OCI-LY1 (cell line): ENCODE results near the gene ZNF503.
"Not testable (repeated sequence)": the region's sequence is repeated elsewhere in the genome, so short reads cannot be mapped to it uniquely, and the experiment has no call there.

Experiments
- H2AFZ ChIP-seq: fragments of 200-600 bp; sonication (generic), shearing (Covaris generic); 2 replicates; pipeline ENCODE4 v1.6.0; 2014; ENCODE audit warnings: antibody characterized with exemption, mild to moderate bottlenecking, low read length
- H3F3A ChIP-seq: fragments of 200-600 bp; sonication (generic), shearing (Covaris generic); 2 replicates; pipeline ENCODE4 v1.6.0; 2014; ENCODE audit warnings: mild to moderate bottlenecking, antibody characterized with exemption, low read length, moderate library complexity; ENCODE audit not compliant: insufficient read depth
- H3K27ac ChIP-seq: fragments of 200-600 bp; sonication (generic); 2 replicates; pipeline ENCODE4 v1.5.1; 2014; ENCODE audit warnings: low read length, mixed run types, mild to moderate bottlenecking, low read depth; ENCODE audit not compliant: poor library complexity, severe bottlenecking
- H3K27me3 ChIP-seq: fragments of 200-600 bp; sonication (generic); 2 replicates; pipeline ENCODE4 v1.6.0; 2014; ENCODE audit warnings: antibody characterized with exemption, mild to moderate bottlenecking, low read length, moderate library complexity; ENCODE audit not compliant: insufficient read depth
- H3K36me3 ChIP-seq: fragments of 200-600 bp; sonication (generic); 2 replicates; pipeline ENCODE4 v1.6.1; 2014; ENCODE audit warnings: mild to moderate bottlenecking, antibody characterized with exemption, low read length, moderate library complexity, mixed read lengths; ENCODE audit not compliant: insufficient read depth
- H3K4me1 ChIP-seq: fragments of 200-600 bp; sonication (generic); 2 replicates; pipeline ENCODE4 v1.5.1; 2014; ENCODE audit warnings: mild to moderate bottlenecking, low read length, moderate library complexity; ENCODE audit not compliant: insufficient read depth, severe bottlenecking
- H3K4me2 ChIP-seq: fragments of 200-600 bp; sonication (generic), shearing (Covaris generic); 2 replicates; pipeline ENCODE4 v1.6.1; 2014; ENCODE audit warnings: low read length
- H3K4me3 ChIP-seq: fragments of 200-600 bp; sonication (generic); 2 replicates; pipeline ENCODE4 v1.5.1; 2014; ENCODE audit warnings: low read length, low read depth, mild to moderate bottlenecking, mixed read lengths; ENCODE audit not compliant: poor library complexity, severe bottlenecking
- H3K79me2 ChIP-seq: fragments of 200-600 bp; shearing (Covaris generic); 2 replicates; pipeline ENCODE4 v1.6.1; 2016; ENCODE audit warnings: mixed run types, low read length, mixed read lengths; ENCODE audit not compliant: insufficient read depth
- H3K9ac ChIP-seq: fragments of 200-600 bp; sonication (generic), shearing (Covaris generic); 2 replicates; pipeline ENCODE4 v1.6.1; 2014; ENCODE audit warnings: mild to moderate bottlenecking, low read length, mixed read lengths
- H3K9me2 ChIP-seq: fragments of 200-600 bp; sonication (generic), shearing (Covaris generic); 2 replicates; pipeline ENCODE4 v1.6.1; 2014; ENCODE audit warnings: low read depth, mild to moderate bottlenecking, low read length, mixed read lengths
- H3K9me3 ChIP-seq: fragments of 200-600 bp; shearing (Covaris generic); 2 replicates; pipeline ENCODE4 v1.6.1; 2014; ENCODE audit warnings: low read length, mixed read lengths
- H4K20me1 ChIP-seq: fragments of 200-600 bp; sonication (generic), shearing (Covaris generic); 2 replicates; pipeline ENCODE4 v1.6.0; 2016; ENCODE audit warnings: mild to moderate bottlenecking, low read length; ENCODE audit not compliant: insufficient read depth
- EZH2 ChIP-seq: fragments of 200-600 bp; sonication (generic), shearing (Covaris generic); IDR thresholded peaks from 2 replicates; pipeline ENCODE4 v1.8.0; 2017; ENCODE audit warnings: borderline replicate concordance, mixed run types, mild to moderate bottlenecking, antibody characterized with exemption, low read length, moderate library complexity, mixed read lengths
- TF ChIP-seq, protein P1 (sequence below): fragments of 200-600 bp; sonication (generic), shearing (Covaris generic); IDR thresholded peaks from 2 replicates; pipeline ENCODE4 v1.5.1; 2017; ENCODE audit warnings: mild to moderate bottlenecking, antibody characterized with exemption, low read length, moderate library complexity, mixed read lengths

ZNF503 gene

DNA sequence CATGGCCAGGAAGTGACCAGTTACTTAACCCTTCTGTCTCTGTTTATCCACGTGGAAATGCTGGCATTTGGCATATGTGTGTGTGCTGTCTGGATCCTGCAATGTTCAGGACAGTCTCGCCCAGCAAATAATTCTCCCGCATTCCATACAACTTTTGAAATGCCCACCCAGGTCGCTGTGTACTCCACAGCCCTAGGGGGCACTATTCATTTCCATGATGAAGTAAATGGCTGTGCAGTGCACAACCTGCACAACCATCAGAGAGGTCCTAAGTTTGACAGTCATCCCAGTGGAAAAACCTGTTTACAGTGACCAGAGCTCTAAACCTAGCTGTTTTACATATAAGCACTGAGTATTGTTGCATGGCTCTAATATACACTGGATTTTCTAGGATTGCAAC, 38.1 kb downstream of the ZNF503 start:
- H3K4me2 ChIP-seq = no peak overlapping the region
- H3K9me2 ChIP-seq = no peaks in the 10 kb centered on the region

DNA sequence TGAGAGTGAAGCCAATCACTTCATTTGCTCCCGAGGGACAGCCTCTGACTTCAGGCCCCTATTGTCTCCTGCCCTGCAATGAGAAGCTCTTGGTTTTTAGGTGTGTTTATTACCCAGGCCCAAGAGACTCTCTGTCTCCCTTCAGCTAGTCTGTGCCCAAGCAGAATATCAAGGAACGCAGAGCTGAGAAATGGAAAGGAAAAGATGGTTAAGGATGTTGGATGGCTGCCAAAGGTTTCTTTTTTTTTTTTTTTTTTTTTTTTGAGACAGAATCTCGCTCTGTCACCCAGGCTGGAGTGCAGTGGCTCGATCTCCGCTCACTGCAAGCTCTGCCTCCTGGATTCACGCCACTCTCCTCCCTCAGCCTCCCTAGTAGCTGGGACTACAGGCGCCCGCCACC, 41.7 kb downstream of the ZNF503 start:
- H3K27ac ChIP-seq, H3K9ac ChIP-seq, H3K79me2 ChIP-seq, H3K9me3 ChIP-seq, H3K4me3 ChIP-seq, H2AFZ ChIP-seq, H3K9me2 ChIP-seq, H3K27me3 ChIP-seq, H3K4me2 ChIP-seq, H4K20me1 ChIP-seq, H3K36me3 ChIP-seq, H3K4me1 ChIP-seq, H3F3A ChIP-seq: not testable (repeated sequence)

More for the DNA sequence above, 38.1 kb downstream of the ZNF503 start:
- Histone ChIP-seq H3K9ac (no peak overlapping the region), H3K27me3 (no peaks in the 10 kb centered on the region; the same call in 1 of the 2 replicates), H4K20me1 (no peaks in the 10 kb centered on the region), H3K36me3 (no peaks in the 10 kb centered on the region), H3K9me3 (no peaks in the 10 kb centered on the region), H3K79me2 (no peaks in the 10 kb centered on the region), H3K4me3 (no peak overlapping the region), H3K27ac (no peak overlapping the region), H3K4me1 (no peaks in the 10 kb centered on the region), H2AFZ (no peak overlapping the region), H3F3A (no peaks in the 10 kb centered on the region)
- TF ChIP-seq, protein P1, sequence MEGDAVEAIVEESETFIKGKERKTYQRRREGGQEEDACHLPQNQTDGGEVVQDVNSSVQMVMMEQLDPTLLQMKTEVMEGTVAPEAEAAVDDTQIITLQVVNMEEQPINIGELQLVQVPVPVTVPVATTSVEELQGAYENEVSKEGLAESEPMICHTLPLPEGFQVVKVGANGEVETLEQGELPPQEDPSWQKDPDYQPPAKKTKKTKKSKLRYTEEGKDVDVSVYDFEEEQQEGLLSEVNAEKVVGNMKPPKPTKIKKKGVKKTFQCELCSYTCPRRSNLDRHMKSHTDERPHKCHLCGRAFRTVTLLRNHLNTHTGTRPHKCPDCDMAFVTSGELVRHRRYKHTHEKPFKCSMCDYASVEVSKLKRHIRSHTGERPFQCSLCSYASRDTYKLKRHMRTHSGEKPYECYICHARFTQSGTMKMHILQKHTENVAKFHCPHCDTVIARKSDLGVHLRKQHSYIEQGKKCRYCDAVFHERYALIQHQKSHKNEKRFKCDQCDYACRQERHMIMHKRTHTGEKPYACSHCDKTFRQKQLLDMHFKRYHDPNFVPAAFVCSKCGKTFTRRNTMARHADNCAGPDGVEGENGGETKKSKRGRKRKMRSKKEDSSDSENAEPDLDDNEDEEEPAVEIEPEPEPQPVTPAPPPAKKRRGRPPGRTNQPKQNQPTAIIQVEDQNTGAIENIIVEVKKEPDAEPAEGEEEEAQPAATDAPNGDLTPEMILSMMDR = no peak
- no peak for TF ChIP-seq EZH2

DNA sequence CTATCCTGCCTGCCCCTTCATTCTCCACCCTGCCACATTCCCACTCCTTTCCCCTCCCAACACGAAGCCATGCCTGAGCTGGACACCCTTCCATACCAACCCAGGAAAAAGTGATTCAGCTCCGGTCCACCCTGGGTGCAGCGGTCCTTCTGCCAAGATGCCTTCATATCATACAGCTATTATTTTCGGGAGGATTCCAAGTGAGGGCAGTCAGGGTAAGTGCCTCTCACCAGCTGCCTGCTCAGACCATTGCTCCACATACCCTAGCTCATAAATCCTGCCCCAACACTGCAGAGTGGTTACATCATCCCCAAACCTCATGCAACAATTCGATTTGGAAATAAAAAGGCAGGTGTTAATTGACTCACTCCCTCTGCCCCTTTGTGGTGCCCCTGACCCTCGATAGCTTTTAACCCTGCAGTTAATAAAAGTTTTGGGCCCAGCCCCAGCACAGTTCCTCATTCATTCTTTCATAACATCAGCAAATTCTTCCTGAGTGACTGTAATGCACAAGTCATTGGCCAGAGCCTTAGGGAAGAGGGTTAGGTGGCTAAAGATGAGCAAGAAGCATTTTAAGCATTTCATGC, 42.6 kb downstream of the ZNF503 start:
- no peaks in the 10 kb centered on the region for H4K20me1 ChIP-seq
- H3K27me3 ChIP-seq = no peaks in the 10 kb centered on the region
- no peak overlapping the region for H3K27ac ChIP-seq
- no peaks in the 10 kb centered on the region for H3K79me2 ChIP-seq
- H3K9ac ChIP-seq = no peak overlapping the region
- H3K4me3 ChIP-seq = no peak overlapping the region
- no peaks in the 10 kb centered on the region for H3F3A ChIP-seq
- H3K9me2 ChIP-seq = no peaks in the 10 kb centered on the region
- no peaks in the 10 kb centered on the region for H3K36me3 ChIP-seq
- no peaks in the 10 kb centered on the region for H3K4me1 ChIP-seq
- no peak for TF ChIP-seq EZH2
- TF ChIP-seq, protein P1 = no peak
- no peak overlapping the region for H3K4me2 ChIP-seq
- no peak overlapping the region for H2AFZ ChIP-seq
- H3K9me3 ChIP-seq = no peaks in the 10 kb centered on the region

DNA sequence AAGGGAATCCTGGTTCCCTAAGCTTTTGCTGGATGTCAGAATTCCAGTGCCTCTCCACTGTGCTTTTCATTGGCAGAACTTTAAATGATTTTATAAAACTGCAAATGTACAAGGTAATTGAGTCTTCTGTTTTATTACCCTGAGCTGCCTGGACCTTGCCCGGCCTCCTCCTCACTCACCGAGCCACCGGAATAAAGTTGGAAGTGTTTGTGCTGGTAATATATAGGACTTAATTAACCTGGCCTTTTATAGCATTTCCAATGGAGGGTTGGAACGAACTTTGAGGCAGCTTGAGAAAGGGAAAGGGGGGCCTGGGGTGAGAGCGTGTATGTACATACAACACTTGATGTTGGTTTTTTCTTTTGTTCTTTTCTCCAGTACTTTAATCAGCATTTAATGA, 43.4 kb downstream of the ZNF503 start:
- no peak overlapping the region for H3K9ac ChIP-seq
- no peak overlapping the region for H2AFZ ChIP-seq
- H3K79me2 ChIP-seq = no peaks in the 10 kb centered on the region
- TF ChIP-seq EZH2 = no peak
- TF ChIP-seq, protein P1 = no peak
- H3K27ac ChIP-seq = no peak overlapping the region
- H3K36me3 ChIP-seq = no peaks in the 10 kb centered on the region
- no peak overlapping the region for H3K4me3 ChIP-seq
- no peaks in the 10 kb centered on the region for H3K9me3 ChIP-seq
- H3K4me2 ChIP-seq = no peak overlapping the region
- H3K27me3 ChIP-seq = no peaks in the 10 kb centered on the region; the same call in 1 of the 2 replicates
- no peaks in the 10 kb centered on the region for H3F3A ChIP-seq
- H3K9me2 ChIP-seq = no peaks in the 10 kb centered on the region
- H3K4me1 ChIP-seq = no peaks in the 10 kb centered on the region
- H4K20me1 ChIP-seq = no peaks in the 10 kb centered on the region
